ENCODE data around the gene ZNF485.
"Not testable (repeated sequence)": the region's sequence is repeated elsewhere in the genome, so short reads cannot be mapped to it uniquely, and the experiment has no call there.

DNA sequence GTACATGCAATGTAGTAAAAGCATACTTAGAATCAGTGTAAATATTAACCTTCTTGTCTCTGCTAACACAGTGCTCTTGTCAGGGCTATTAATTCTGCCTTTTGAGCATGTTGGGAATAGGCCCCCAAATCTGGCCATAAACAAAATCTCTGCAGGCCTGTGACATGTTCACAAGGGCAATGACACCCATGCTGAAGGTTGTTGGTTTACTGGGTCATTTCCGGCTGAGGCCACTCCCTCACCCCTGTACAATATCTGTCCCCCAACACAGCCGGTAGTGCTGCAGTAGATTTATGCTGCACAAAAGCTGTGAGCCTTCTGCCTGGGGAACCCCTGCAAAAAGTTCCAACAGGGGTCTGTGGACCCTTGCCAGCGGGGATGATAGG lies 19.5 kb upstream of the ZNF485 start:
- TF ChIP-seq JUNB (IDR thresholded peaks at IDR 0.05); EP300 (IDR thresholded peaks at IDR 0.05); RFX5 (IDR thresholded peaks at IDR 0.05); GATA3 (IDR thresholded peaks at IDR 0.05; ENCODE audit: borderline replicate concordance); FOSL2 (IDR thresholded peaks at IDR 0.05); FOSL2 (CRISPR knock-in tag; IDR thresholded peaks at IDR 0.05); HDAC2 (IDR thresholded peaks at IDR 0.05); POLR2A (IDR thresholded peaks at IDR 0.05; ENCODE audit: low read length); HOXA7 (CRISPR knock-in tag; IDR thresholded peaks at IDR 0.05); REST (IDR thresholded peaks at IDR 0.05): not testable (repeated sequence)
- TF ChIP-seq, protein P1, sequence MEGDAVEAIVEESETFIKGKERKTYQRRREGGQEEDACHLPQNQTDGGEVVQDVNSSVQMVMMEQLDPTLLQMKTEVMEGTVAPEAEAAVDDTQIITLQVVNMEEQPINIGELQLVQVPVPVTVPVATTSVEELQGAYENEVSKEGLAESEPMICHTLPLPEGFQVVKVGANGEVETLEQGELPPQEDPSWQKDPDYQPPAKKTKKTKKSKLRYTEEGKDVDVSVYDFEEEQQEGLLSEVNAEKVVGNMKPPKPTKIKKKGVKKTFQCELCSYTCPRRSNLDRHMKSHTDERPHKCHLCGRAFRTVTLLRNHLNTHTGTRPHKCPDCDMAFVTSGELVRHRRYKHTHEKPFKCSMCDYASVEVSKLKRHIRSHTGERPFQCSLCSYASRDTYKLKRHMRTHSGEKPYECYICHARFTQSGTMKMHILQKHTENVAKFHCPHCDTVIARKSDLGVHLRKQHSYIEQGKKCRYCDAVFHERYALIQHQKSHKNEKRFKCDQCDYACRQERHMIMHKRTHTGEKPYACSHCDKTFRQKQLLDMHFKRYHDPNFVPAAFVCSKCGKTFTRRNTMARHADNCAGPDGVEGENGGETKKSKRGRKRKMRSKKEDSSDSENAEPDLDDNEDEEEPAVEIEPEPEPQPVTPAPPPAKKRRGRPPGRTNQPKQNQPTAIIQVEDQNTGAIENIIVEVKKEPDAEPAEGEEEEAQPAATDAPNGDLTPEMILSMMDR (IDR thresholded peaks at IDR 0.05) = not testable (repeated sequence)

Data from A549 (cell line).